Heart left ventricle (tissue), 16 donors: ENCODE data around the gene MYO15B. TPM values are rescaled to one million over a fixed set of nuclear protein-coding genes. Genes with fewer than 3 reads are reported as not detected.
A peak's percentile ranks its signal among the peaks of the same experiment; 100 is the strongest.

Experiments
- ATAC-seq, 4 donors: fragments of 200-7000 bp; cut with Tn5 transposase; one replicate each; pipeline ENCODE4 v1.9.1; 2020 to 2022; ENCODE audit warnings: moderate library complexity in 4 of 4, mild to moderate bottlenecking in 3 of 4, moderate number of reproducible peaks in 1 of 4
- DNase-seq, 5 donors: peaks; one replicate each; pipeline ENCODE4 v3.0.0-alpha.2; 2020
- H3K27ac ChIP-seq, 12 donors: fragments of 200-600 bp; sonication (generic) in 4 of 12; one replicate each; pipeline versions ENCODE4 v1.5.0 to v1.8.0; 2016 to 2022; ENCODE audit warnings: mild to moderate bottlenecking in 2 of 12
- H3K27me3 ChIP-seq, 9 donors: fragments of 200-600 bp; sonication (generic) in 2 of 9; one replicate each; pipeline versions ENCODE4 v1.5.1 to v1.8.0; 2016 to 2022; ENCODE audit warnings: mild to moderate bottlenecking in 3 of 9
- H3K36me3 ChIP-seq, 9 donors: fragments of 200-600 bp; sonication (generic) in 2 of 9; one replicate each; pipeline versions ENCODE4 v1.5.0 to v1.8.0; 2018 to 2022; ENCODE audit warnings: mild to moderate bottlenecking in 2 of 9
- H3K4me1 ChIP-seq, 12 donors: fragments of 200-600 bp; sonication (generic) in 4 of 12; one replicate each; pipeline versions ENCODE4 v1.5.0 to v1.8.0; 2016 to 2022; ENCODE audit warnings: mild to moderate bottlenecking in 3 of 12
- H3K4me3 ChIP-seq, 12 donors: fragments of 200-600 bp; sonication (generic) in 4 of 12; one replicate each; pipeline versions ENCODE4 v1.5.0 to v1.8.0; 2017 to 2022; ENCODE audit warnings: mild to moderate bottlenecking in 9 of 12, moderate library complexity in 4 of 12
- H3K9me3 ChIP-seq, 12 donors: fragments of 200-600 bp; sonication (generic) in 4 of 12; one replicate each; pipeline versions ENCODE4 v1.5.0 to v1.8.0; 2016 to 2022; ENCODE audit warnings: mild to moderate bottlenecking in 1 of 12
- POLR2A ChIP-seq, 2 donors: fragments of 450-650 bp; IDR thresholded peaks; one replicate each; pipeline ENCODE4 v1.6.1; 2017; ENCODE audit warnings: antibody characterized with exemption in 2 of 2, mild to moderate bottlenecking in 2 of 2, moderate library complexity in 2 of 2
- WGBS, 4 donors: extraction: QIAGEN DNeasy Blood & Tissue Kit in 2 of 4; methylation state at CpG; one replicate each; pipeline versions ENCODE4 v1.1.5 to v1.1.7; 2013 to 2018; 5-methylcytosine and 5-hydroxymethylcytosine counted together
- intact Hi-C, 10 donors: fragments of 100-400 bp; cut with DNase I; formaldehyde crosslinking; loops; one replicate each; pipeline versions ENCODE4 v1.11.1 to v1.14.2; 2022
- polyA plus RNA-seq, 2 donors: library from polyadenylated mRNA; stranded (reverse); fragments of 200-250 nt; gene quantifications; one replicate each; pipeline ENCODE4 v1.2.3, GENCODE V29; 2013
- total RNA-seq, 9 donors: library from RNA; depleted of rRNA in 2 of 9; stranded (reverse); fragments of >200 nt in 2 of 9; fragmentation: NEBNext Ultra II Directional in 3 of 9; extraction: Animal tissue kit (Norgen Biotek cat#: 25700) in 3 of 9; gene quantifications; one replicate each; pipeline versions ENCODE4 v1.1.0 to v1.2.4, GENCODE V29; 2016 to 2023
- TF ChIP-seq, protein P1 (sequence below), 12 donors: fragments of 200-600 bp; sonication (generic) in 4 of 12; IDR thresholded peaks; one replicate each; pipeline versions ENCODE4 v1.5.0 to v1.8.0; 2018 to 2022; ENCODE audit warnings: antibody characterized with exemption in 12 of 12, mild to moderate bottlenecking in 5 of 12
- donor health status: ischemic (EF 13 %, LVEDD 7.1; RV severe dilation, severe dysfunction).
- donor health status: healthy with polysubstance abuse.
- donor health status: DM: no; HTN: yes; CAD: no.
- donor health status: DM: no; HTN: no; CAD: no.
- donor health status: ischemic (EF 25% LVEDD 6.9; RV normal size, moderate dysfunction).
- donor health status: ischemic (EF 25% LVEDD 5.7; RV mildly dilated, moderate dysfunction).
- donor health status: healthy.
- donor health status: DM: yes; HTN: yes; CAD: no.
- donor health status: ischemic (EF 35%, LVEDD 5.7; RV mildly dilated, moderate dysfunction).
- donor health status: nonischemic (EF 11% LVEDD 7.7; RV severe dilation, severe dysfunction).
- donor health status: DM: yes; HTN: yes; CAD: no.
- donor health status: PGD.
- donor health status: ischemic (EF 29% LVEDD 5.4; RV normal size, mild dysfunction).
- donor health status: nonischemic (EF 23%, LVEDD 6.1; RV moderate dilation, normal function).

MYO15B gene
- total and polyA plus RNA-seq, 11 donors, result 14.0 to 76.4 (median 42.9) TPM

GRCh38 chr17:75589012-75589918 lies 1.7 kb downstream of the MYO15B start:
- intact Hi-C loops, result loop anchor here in 9 of 10 donors (1.0 to 10.0 kb wide), 10 partner anchors 62 to 317 kb away; partner anchors contain the start of genes CASKIN2 (in 6 of the 9), TSEN54 (in 5 of the 9), LLGL2 (in 3 of the 9) and MIF4GD (in 1 of the 9)
- ATAC-seq, result peak; percentile 89 to 95 (median 90)
- peak overlapping the region; percentile 85 to 98 (median 95) for H3K27ac ChIP-seq

DNA sequence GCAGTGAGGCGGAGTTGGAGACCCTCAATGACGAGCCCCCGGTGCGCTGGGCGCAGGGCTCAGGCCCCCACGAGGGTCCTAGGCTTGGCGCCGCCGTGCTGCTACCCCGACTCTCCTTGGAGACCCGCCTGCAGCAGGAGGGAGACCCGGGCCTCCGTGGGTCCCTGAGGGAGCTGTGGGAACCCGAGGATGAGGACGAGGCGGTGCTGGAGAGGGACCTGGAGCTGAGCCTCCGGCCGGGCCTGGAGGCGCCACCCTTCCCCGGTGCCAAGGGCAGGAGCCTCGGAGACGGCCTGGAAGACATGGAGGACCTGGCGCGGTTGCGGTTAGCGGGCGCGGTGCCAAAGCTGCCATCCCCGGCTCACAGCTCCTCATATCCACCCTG lies 2.3 kb downstream of the MYO15B start:
- no peaks in the 10 kb centered on the region for H3K9me3 ChIP-seq
- TF ChIP-seq POLR2A (IDR thresholded peaks at IDR 0.05), result no peak
- TF ChIP-seq, protein P1, sequence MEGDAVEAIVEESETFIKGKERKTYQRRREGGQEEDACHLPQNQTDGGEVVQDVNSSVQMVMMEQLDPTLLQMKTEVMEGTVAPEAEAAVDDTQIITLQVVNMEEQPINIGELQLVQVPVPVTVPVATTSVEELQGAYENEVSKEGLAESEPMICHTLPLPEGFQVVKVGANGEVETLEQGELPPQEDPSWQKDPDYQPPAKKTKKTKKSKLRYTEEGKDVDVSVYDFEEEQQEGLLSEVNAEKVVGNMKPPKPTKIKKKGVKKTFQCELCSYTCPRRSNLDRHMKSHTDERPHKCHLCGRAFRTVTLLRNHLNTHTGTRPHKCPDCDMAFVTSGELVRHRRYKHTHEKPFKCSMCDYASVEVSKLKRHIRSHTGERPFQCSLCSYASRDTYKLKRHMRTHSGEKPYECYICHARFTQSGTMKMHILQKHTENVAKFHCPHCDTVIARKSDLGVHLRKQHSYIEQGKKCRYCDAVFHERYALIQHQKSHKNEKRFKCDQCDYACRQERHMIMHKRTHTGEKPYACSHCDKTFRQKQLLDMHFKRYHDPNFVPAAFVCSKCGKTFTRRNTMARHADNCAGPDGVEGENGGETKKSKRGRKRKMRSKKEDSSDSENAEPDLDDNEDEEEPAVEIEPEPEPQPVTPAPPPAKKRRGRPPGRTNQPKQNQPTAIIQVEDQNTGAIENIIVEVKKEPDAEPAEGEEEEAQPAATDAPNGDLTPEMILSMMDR (IDR thresholded peaks at IDR 0.05), result no peak
- peaks cover 0 to 4% (median 0%) of the 10 kb centered on the region in 9 donors for H3K36me3 ChIP-seq
- 63 to 68% (median 67%) methylated on average over 20 to 29 of the region's 29 CpGs for WGBS, 4 donors
- no peaks in the 10 kb centered on the region for H3K27me3 ChIP-seq
- ATAC-seq (no peak), DNase-seq (peak in 2 of 5 donors; percentile 30 to 69)
- H3K4me3 ChIP-seq, result peak overlapping the region; percentile 20 to 92 (median 75)
- peaks cover 0 to 29% (median 14%) of the 10 kb centered on the region in 12 donors for H3K4me1 ChIP-seq
- intact Hi-C loops, result loop anchor here in 9 of 10 donors (1.0 to 10.0 kb wide), 11 partner anchors 63 to 318 kb away; partner anchors contain the start of genes CASKIN2 (in 6 of the 9), TSEN54 (in 5 of the 9), LLGL2 (in 3 of the 9) and MIF4GD (in 1 of the 9)
- H3K27ac ChIP-seq, result peak overlapping the region; percentile 44 to 98 (median 92)

More at GRCh38 chr17:75589012-75589918, 1.7 kb downstream of the MYO15B start:
- H3K4me3 ChIP-seq, result peak overlapping the region; percentile 34 to 92 (median 75)
- peaks cover 0 to 29% (median 14%) of the 10 kb centered on the region in 12 donors for H3K4me1 ChIP-seq
- TF ChIP-seq POLR2A (IDR thresholded peaks at IDR 0.05), result peak in 1 of 2 donors; percentile 67
- TF ChIP-seq, protein P1 (IDR thresholded peaks at IDR 0.05), result peak; percentile 20 to 89 (median 64)
- WGBS, 4 donors, result 7 to 15% (median 9%) methylated on average over 56 to 100 of the region's 100 CpGs
- peaks cover 0 to 4% (median 0%) of the 10 kb centered on the region in 9 donors for H3K36me3 ChIP-seq
- H3K9me3 ChIP-seq, result no peaks in the 10 kb centered on the region
- H3K27me3 ChIP-seq, result no peaks in the 10 kb centered on the region
- peak; percentile 96 to 98 (median 98) for DNase-seq

GRCh38 chr17:75590314-75590761 lies 2.7 kb downstream of the MYO15B start:
- Histone ChIP-seq H3K27me3 (no peaks in the 10 kb centered on the region), H3K4me1 (peaks cover 0 to 29% (median 14%) of the 10 kb centered on the region in 12 donors), H3K27ac (peak overlapping the region in 3 of 12 donors; percentile 73 to 96 (median 91)), H3K36me3 (peaks cover 0 to 4% (median 0%) of the 10 kb centered on the region in 9 donors), H3K9me3 (no peaks in the 10 kb centered on the region), H3K4me3 (peak overlapping the region in 1 of 12 donors; percentile 75)
- DNase-seq, result peak in 1 of 5 donors; percentile 15
- intact Hi-C loops, result loop anchor here in 1 of 10 donors (10.0 kb wide), 1 partner anchor 166 kb away; no protein-coding TSS in a partner anchor
- TF ChIP-seq POLR2A (IDR thresholded peaks at IDR 0.05), result no peak
- TF ChIP-seq, protein P1 (IDR thresholded peaks at IDR 0.05), result no peak
- ATAC-seq, result no peak
- 85 to 87% (median 86%) methylated on average over 8 of the region's 8 CpGs for WGBS, 4 donors
